ENCODE results near the gene ARL2BP.

ARL2BP gene

GRCh38 chr16:57256601-57257395 lies 11.7 kb downstream of the ARL2BP start:
- Histone ChIP-seq H2BK15ac (replicated peaks; ENCODE audit: low read depth) (no peak overlapping the region), H4K8ac (ENCODE audit: low read depth, low read length) (no peak overlapping the region), H3K23ac (ENCODE audit: low read length) (no peak overlapping the region), H4K5ac (ENCODE audit: low read length) (no peak overlapping the region), H3K4me3 (ENCODE audit: low read length) (no peak overlapping the region), H3K18ac (ENCODE audit: low read length) (no peak overlapping the region), H3K9ac (ENCODE audit: low read length) (no peak overlapping the region), H2BK5ac (ENCODE audit: low read length) (no peak overlapping the region), H3K27ac (ENCODE audit: low read depth, low read length) (no peak overlapping the region), H2AK5ac (ENCODE audit: low read length) (no peak overlapping the region), H3K4me2 (ENCODE audit: low read length) (no peak overlapping the region), H3K56ac (ENCODE audit: low read length) (no peak overlapping the region), H3K79me1 (ENCODE audit: low read length) (no peaks in the 10 kb centered on the region), H3K79me2 (ENCODE audit: control insufficient read depth, insufficient read depth, low read length) (no peaks in the 10 kb centered on the region), H3K4me1 (ENCODE audit: control insufficient read depth, low read depth, low read length) (peaks cover 5% of the 10 kb centered on the region), H3K4ac (ENCODE audit: low read depth, low read length) (no peak overlapping the region), H3K27me3 (ENCODE audit: insufficient read depth, low read length, poor library complexity) (no peaks in the 10 kb centered on the region), H2BK120ac (ENCODE audit: low read depth, low read length) (no peak overlapping the region), H3K36me3 (ENCODE audit: control insufficient read depth, insufficient read depth, low read length) (no peaks in the 10 kb centered on the region)
- no CpG with 5 or more reads among the region's 16 CpGs for WGBS (ENCODE audit: extremely low coverage, insufficient coverage, low lambda C conversion rate)
- peak; percentile 84 for DNase-seq

DNA sequence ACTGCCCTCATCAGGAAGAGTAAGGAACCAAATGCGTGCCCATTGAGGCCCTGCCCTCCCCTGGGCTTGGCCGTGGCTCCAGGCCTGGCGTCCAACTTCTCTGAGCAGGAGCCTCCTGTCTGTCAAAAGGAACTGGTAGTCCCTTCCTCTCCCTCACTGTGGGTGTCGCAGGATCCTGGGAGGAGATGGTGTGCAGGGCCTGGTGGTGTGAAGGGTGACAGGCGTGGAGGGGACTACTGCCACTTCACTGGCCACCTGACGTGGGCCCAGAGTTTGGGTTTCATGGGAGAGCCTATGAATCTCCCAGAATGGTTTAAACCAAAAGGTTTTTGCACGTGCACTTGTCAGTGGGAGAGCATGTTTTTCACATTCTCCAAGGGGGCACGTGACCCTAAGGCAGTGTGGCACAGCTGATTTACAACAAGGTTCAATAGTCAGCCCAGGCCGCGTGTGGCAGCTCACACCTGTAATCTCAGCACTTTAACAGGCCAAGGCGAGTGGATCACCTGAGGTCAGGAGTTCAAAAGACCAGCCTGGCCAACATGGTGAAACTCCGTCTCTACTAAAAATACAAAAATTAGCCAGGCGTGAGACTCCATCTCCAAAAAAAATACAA lies 12.5 kb downstream of the ARL2BP start:
- Histone ChIP-seq H3K9ac (ENCODE audit: low read length) (no peak overlapping the region), H3K36me3 (ENCODE audit: control insufficient read depth, insufficient read depth, low read length) (no peaks in the 10 kb centered on the region), H3K4me2 (ENCODE audit: low read length) (no peak overlapping the region), H2AK5ac (ENCODE audit: low read length) (no peak overlapping the region), H2BK15ac (replicated peaks; ENCODE audit: low read depth) (no peak overlapping the region), H3K27me3 (ENCODE audit: insufficient read depth, low read length, poor library complexity) (no peaks in the 10 kb centered on the region), H3K4me1 (ENCODE audit: control insufficient read depth, low read depth, low read length) (peaks cover 5% of the 10 kb centered on the region), H2BK120ac (ENCODE audit: low read depth, low read length) (no peak overlapping the region), H4K8ac (ENCODE audit: low read depth, low read length) (no peak overlapping the region), H3K4me3 (ENCODE audit: low read length) (no peak overlapping the region), H4K5ac (ENCODE audit: low read length) (no peak overlapping the region), H3K79me2 (ENCODE audit: control insufficient read depth, insufficient read depth, low read length) (no peaks in the 10 kb centered on the region), H3K18ac (ENCODE audit: low read length) (no peak overlapping the region), H3K79me1 (ENCODE audit: low read length) (no peaks in the 10 kb centered on the region), H2BK5ac (ENCODE audit: low read length) (no peak overlapping the region), H3K27ac (ENCODE audit: low read depth, low read length) (no peak overlapping the region), H3K23ac (ENCODE audit: low read length) (no peak overlapping the region), H3K56ac (ENCODE audit: low read length) (no peak overlapping the region), H3K4ac (ENCODE audit: low read depth, low read length) (no peak overlapping the region)
- DNase-seq: no peak
- WGBS (ENCODE audit: extremely low coverage, insufficient coverage, low lambda C conversion rate): no CpG with 5 or more reads among the region's 13 CpGs

- H3K36me3 ChIP-seq (ENCODE audit: control insufficient read depth, insufficient read depth, low read length): no peaks in the 10 kb centered on the region
- H2AK5ac ChIP-seq (ENCODE audit: low read length): no peak overlapping the region
- no peaks in the 10 kb centered on the region for H3K79me2 ChIP-seq (ENCODE audit: control insufficient read depth, insufficient read depth, low read length)
- no peak overlapping the region for H2BK5ac ChIP-seq (ENCODE audit: low read length)
- no peak overlapping the region for H3K4ac ChIP-seq (ENCODE audit: low read depth, low read length)
- H2BK120ac ChIP-seq (ENCODE audit: low read depth, low read length): no peak overlapping the region
- H3K4me3 ChIP-seq (ENCODE audit: low read length): no peak overlapping the region
- no peak overlapping the region for H4K8ac ChIP-seq (ENCODE audit: low read depth, low read length)
- WGBS (ENCODE audit: extremely low coverage, insufficient coverage, low lambda C conversion rate): no CpG with 5 or more reads among the region's 18 CpGs
- H3K23ac ChIP-seq (ENCODE audit: low read length): no peak overlapping the region
- H3K4me2 ChIP-seq (ENCODE audit: low read length): no peak overlapping the region
- H3K18ac ChIP-seq (ENCODE audit: low read length): no peak overlapping the region
- H2BK15ac ChIP-seq (replicated peaks; ENCODE audit: low read depth): no peak overlapping the region
- H4K5ac ChIP-seq (ENCODE audit: low read length): no peak overlapping the region
- no peak overlapping the region for H3K56ac ChIP-seq (ENCODE audit: low read length)
- no peaks in the 10 kb centered on the region for H3K27me3 ChIP-seq (ENCODE audit: insufficient read depth, low read length, poor library complexity)
- H3K9ac ChIP-seq (ENCODE audit: low read length): no peak overlapping the region
- H3K27ac ChIP-seq (ENCODE audit: low read depth, low read length): no peak overlapping the region
- H3K4me1 ChIP-seq (ENCODE audit: control insufficient read depth, low read depth, low read length): peaks cover 5% of the 10 kb centered on the region
- no peaks in the 10 kb centered on the region for H3K79me1 ChIP-seq (ENCODE audit: low read length)
- DNase-seq: no peak
These were observed 13.3 kb downstream of the ARL2BP start for GRCh38 chr16:57258226-57258909.

GRCh38 chr16:57258910-57259475 lies 13.9 kb downstream of the ARL2BP start:
- H4K5ac ChIP-seq (ENCODE audit: low read length): no peak overlapping the region
- no CpG with 5 or more reads among the region's 1 CpG for WGBS (ENCODE audit: extremely low coverage, insufficient coverage, low lambda C conversion rate)

GRCh38 chr16:57260294-57260929 lies 15.4 kb downstream of the ARL2BP start:
- DNase-seq: peak; percentile 91
- Histone ChIP-seq H3K27ac (ENCODE audit: low read depth, low read length) (peak overlapping the region; percentile 95), H3K4me3 (ENCODE audit: low read length) (no peak overlapping the region), H3K36me3 (ENCODE audit: control insufficient read depth, insufficient read depth, low read length) (no peaks in the 10 kb centered on the region), H4K8ac (ENCODE audit: low read depth, low read length) (no peak overlapping the region), H2BK15ac (replicated peaks; ENCODE audit: low read depth) (no peak overlapping the region), H3K79me1 (ENCODE audit: low read length) (no peaks in the 10 kb centered on the region), H3K56ac (ENCODE audit: low read length) (peak overlapping the region; percentile 84), H2AK5ac (ENCODE audit: low read length) (no peak overlapping the region), H3K79me2 (ENCODE audit: control insufficient read depth, insufficient read depth, low read length) (no peaks in the 10 kb centered on the region), H2BK5ac (ENCODE audit: low read length) (peak overlapping the region; percentile 59), H3K4me2 (ENCODE audit: low read length) (no peak overlapping the region), H3K4me1 (ENCODE audit: control insufficient read depth, low read depth, low read length) (peaks cover 5% of the 10 kb centered on the region), H3K9ac (ENCODE audit: low read length) (peak overlapping the region; percentile 1), H3K23ac (ENCODE audit: low read length) (peak overlapping the region; percentile 24), H2BK120ac (ENCODE audit: low read depth, low read length) (no peak overlapping the region), H3K4ac (ENCODE audit: low read depth, low read length) (no peak overlapping the region), H3K18ac (ENCODE audit: low read length) (peak overlapping the region; percentile 42), H4K5ac (ENCODE audit: low read length) (peak overlapping the region; percentile 13), H3K27me3 (ENCODE audit: insufficient read depth, low read length, poor library complexity) (no peaks in the 10 kb centered on the region)
- no CpG with 5 or more reads among the region's 16 CpGs for WGBS (ENCODE audit: extremely low coverage, insufficient coverage, low lambda C conversion rate)

More at GRCh38 chr16:57258910-57259475, 13.9 kb downstream of the ARL2BP start:
- Histone ChIP-seq H4K8ac (ENCODE audit: low read depth, low read length) (no peak overlapping the region), H3K4me1 (ENCODE audit: control insufficient read depth, low read depth, low read length) (peaks cover 5% of the 10 kb centered on the region), H3K36me3 (ENCODE audit: control insufficient read depth, insufficient read depth, low read length) (no peaks in the 10 kb centered on the region), H3K4me3 (ENCODE audit: low read length) (no peak overlapping the region), H3K4ac (ENCODE audit: low read depth, low read length) (no peak overlapping the region), H3K18ac (ENCODE audit: low read length) (no peak overlapping the region), H2BK15ac (replicated peaks; ENCODE audit: low read depth) (no peak overlapping the region), H3K23ac (ENCODE audit: low read length) (no peak overlapping the region), H2BK120ac (ENCODE audit: low read depth, low read length) (no peak overlapping the region), H3K79me2 (ENCODE audit: control insufficient read depth, insufficient read depth, low read length) (no peaks in the 10 kb centered on the region), H3K4me2 (ENCODE audit: low read length) (no peak overlapping the region), H3K56ac (ENCODE audit: low read length) (no peak overlapping the region), H3K27me3 (ENCODE audit: insufficient read depth, low read length, poor library complexity) (no peaks in the 10 kb centered on the region), H3K27ac (ENCODE audit: low read depth, low read length) (no peak overlapping the region), H3K9ac (ENCODE audit: low read length) (no peak overlapping the region), H2BK5ac (ENCODE audit: low read length) (no peak overlapping the region), H2AK5ac (ENCODE audit: low read length) (peak overlapping the region; percentile 51), H3K79me1 (ENCODE audit: low read length) (no peaks in the 10 kb centered on the region)
- DNase-seq: no peak

Data from mesendoderm (in vitro differentiated cells).